Measurements from ENCODE around the gene CST11. TPM values are rescaled to one million over a fixed set of nuclear protein-coding genes. Genes with fewer than 3 reads are reported as not detected.

The CST11 gene
- polyA plus RNA-seq, 1 donor, result not detected

DNA sequence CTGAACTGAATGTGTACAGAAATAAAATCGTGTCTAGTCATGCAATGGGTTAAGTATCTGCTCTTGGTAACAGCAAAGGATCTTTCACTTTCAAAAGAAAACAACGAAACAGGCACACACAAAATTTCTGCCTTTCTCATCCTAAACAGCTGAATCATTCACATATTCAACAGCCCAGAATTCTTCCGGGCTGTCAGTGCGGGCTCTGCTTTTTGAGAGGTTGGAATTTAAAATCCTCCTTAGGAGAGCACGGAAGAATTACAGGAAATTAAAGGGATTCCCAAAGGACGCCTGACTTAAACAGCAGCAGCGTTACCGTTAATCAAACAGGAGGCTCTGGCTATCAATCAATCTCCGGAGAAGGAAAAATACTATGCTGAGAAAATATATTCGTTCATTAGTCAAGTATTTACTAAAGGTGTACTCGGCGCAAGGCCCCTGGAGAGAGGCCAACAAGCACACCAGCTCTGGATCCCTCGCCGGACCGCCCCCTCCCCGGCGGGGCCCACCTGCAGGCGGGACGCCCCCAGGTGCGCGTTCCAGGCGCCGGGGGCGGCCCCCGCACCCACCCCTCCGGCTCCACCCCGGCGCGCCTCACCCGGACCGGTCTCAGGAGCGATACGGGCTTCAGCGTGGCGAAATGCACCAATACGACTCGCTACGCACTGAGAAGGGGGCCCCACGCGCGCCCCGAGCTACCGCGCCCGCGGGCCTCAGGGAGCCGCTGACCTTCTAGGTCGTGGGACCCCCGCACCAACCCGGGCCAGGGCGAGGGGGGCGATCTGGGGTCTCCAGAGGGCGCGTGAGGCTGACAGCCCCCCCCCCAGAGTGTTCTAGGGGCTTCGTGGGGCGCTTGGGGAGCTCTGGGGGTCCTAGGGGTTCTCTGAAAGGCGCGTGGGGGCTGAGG, 32.4 kb downstream of the CST11 start:
- DNase-seq, result no peak

- no peak for DNase-seq
Observed at GRCh38 chr20:23419657-23419994, 33.0 kb downstream of the CST11 start.

DNA sequence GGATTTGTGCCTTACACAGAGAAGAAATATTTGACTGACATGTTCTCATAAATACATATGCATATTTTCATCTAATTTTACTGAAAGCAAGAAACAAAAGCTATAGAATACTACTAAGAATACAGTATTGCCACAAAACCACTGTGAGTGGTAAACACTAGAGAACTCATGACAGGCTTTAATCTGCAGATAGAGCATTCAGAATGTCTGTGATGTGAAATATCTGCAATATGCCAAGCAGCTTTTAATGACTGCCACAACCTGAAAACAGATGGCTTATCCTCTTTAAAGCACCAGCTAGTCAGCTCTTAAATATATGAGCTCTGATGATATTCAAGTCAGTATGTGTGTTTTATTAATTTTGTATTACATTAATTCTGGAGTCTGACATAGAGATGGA, 34.8 kb downstream of the CST11 start:
- no peak for DNase-seq

GRCh38 chr20:23415959-23416583, 36.6 kb downstream of the CST11 start:
- DNase-seq, result no peak

DNA sequence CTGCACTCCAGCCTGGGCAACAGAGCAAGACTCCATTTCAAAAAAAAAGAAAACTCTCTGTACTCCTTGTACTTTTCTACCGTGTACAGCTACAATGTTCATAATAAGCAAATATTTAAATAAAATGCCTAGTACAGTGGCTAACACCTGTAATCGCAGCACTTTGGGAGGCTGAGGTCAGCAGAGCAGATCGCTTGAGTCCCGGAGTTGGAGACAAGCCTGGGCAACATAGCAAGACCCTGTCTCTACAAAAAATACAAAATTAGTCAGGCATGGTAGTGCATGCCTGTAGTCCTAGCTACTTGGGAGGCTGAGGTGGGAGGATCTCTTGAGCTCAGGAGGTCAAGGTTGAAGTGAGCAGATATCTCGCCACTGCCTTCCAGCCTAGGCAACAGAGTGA, 37.1 kb downstream of the CST11 start:
- no peak for DNase-seq

DNA sequence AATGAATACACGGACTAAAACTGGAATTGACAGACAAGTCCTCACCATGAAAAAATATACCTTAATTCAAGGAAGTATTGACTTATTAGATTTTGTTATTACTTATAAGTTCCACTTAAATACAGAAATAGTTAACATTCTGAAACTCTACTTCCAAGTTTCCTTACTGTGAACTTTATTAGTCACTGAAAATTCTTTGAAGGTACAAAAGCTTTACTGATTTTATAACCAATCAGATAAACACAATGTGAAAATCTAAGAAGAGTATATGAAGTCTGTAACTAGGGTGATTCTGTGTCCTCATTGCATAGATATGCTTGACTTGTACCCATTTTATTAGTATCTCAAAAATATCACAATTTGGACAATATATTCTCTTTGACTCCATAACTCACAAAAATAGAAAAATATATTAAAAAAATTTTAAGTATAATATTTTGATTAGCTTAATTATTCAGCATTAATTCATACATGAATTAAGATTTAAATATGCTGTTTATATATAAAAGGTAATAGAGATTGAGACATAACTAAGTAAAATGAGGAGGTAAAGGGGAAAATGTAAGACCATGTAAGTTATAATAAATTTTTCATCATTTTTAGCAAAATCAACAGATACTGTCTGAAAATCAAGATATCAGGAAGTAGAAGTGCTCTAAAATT, 38.0 kb downstream of the CST11 start:
- DNase-seq, result no peak

- DNase-seq, result no peak
Observed at GRCh38 chr20:23413862-23414422, 38.7 kb downstream of the CST11 start.

- DNase-seq, result no peak
Observed at GRCh38 chr20:23412026-23412425, 40.6 kb downstream of the CST11 start.

DNA sequence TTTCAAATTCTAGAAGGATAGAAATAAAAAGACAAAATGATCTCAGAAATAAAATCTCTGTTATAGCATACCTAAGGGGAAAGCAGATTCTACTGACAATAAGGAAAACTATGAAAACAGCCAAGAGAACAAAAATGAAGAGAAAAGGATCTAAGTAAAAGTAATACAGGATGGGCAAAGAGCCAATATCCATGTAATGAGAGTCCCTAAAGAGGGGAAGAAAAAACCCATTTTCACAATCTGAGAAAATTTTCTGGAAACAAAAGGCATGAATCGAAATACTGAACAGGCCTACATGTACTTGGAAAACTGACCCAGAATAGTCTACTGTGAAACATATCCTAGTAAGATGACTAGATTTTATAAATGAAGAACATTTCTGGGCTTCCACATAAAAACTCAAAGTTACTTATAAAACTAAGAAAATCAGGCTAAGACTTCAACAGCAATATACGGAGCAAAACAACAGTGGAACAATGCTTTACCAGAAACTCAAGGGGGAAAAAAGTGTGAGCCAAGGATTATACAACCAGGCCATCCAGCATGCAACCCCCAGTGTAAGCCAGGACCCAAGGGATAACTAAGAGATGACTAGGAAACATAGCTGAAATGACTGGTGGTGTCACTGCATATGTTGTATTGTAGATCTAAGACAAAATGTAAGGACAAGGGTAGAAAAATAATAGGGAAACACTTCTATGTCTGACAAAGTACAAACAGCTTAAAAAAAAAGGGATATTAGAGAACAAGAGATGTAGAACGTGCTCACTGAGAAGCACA, 41.6 kb downstream of the CST11 start:
- DNase-seq, result no peak

GRCh38 chr20:23409800-23410199, 42.9 kb downstream of the CST11 start:
- DNase-seq, result no peak

DNA sequence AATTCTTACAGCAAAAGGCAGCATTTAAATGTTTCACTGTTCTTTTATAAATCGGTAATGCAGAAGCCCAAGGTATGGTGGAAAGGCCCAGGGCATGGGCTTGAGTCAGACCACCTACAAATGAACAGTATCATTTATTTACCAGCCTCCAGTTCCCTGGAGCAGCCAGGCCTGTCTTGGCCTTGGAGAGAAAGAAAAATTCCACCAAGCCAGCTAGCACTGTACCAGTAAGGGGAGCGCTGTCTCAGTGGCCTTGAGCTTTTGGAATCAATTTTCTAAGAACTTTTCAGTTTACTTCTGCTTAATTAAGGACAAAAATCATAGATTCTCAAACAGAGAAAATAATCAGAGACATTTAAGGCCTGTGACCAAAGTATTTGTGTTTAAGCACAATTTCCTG, 43.7 kb downstream of the CST11 start:
- no peak for DNase-seq

GRCh38 chr20:23407781-23408464, 44.8 kb downstream of the CST11 start:
- no peak for DNase-seq

DNA sequence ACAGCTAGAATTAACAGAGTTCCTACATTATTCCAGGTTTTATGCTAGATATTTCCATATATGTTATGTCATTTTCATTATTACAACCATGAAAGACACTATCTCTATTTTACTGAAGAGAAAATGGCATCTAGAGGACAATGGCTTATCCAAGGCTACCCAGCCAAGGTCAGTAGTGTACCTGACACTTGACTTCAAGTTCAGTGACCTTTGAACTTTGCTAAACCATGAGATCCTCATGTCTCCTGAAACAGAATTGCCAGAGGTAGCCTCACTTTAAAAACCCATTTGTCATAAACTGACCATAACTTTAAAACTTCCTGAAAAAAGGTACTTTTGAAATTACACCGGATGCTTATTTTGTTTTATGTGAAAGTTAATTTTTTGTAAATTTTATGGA, 45.8 kb downstream of the CST11 start:
- no peak for DNase-seq

GRCh38 chr20:23404196-23404595, 48.5 kb downstream of the CST11 start:
- DNase-seq, result no peak

DNA sequence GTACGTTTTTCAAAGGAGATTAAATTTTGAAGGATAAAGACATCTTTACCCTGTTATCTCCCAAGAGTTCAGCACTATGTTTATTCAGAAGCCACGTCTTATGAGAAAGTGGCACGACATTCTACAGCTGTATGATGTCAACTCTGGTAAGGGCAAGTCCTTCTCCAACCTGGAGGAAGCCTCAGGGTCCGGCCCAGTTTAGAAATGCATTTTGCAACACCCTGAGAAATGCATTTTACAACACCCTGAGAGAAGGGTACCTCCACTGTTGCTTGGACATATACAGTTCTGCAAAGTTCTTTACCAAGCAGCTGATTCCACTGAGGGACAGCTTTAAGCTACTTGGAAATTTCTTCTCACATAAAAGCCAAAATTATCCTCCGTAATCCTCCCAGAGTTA, 48.9 kb downstream of the CST11 start:
- DNase-seq, result no peak

GRCh38 chr20:23401051-23401450, 51.6 kb downstream of the CST11 start:
- DNase-seq, result no peak

Other genes with a start within 250 kb of the CST11 start
- gene NXT1, start 102.1 kb downstream of the CST11 start, polyA plus RNA-seq (ENCODE audit: insufficient read length), result 11.1 TPM
- gene GZF1, start 90.7 kb downstream of the CST11 start, polyA plus RNA-seq (ENCODE audit: insufficient read length), result 10.8 TPM
- gene NAPB, start 31.4 kb downstream of the CST11 start, polyA plus RNA-seq (ENCODE audit: insufficient read length), result 8.1 TPM
- gene CSTL1, start 13.2 kb downstream of the CST11 start, polyA plus RNA-seq (ENCODE audit: insufficient read length), result not detected
- not detected for gene CST8, start 38.2 kb upstream of the CST11 start, polyA plus RNA-seq (ENCODE audit: insufficient read length)
- not detected for gene CST9L, start 115.6 kb upstream of the CST11 start, polyA plus RNA-seq (ENCODE audit: insufficient read length)
- gene CST9, start 153.0 kb upstream of the CST11 start, polyA plus RNA-seq (ENCODE audit: insufficient read length), result not detected
- gene CST3, start 185.1 kb upstream of the CST11 start, polyA plus RNA-seq (ENCODE audit: insufficient read length), result 118 TPM
- not detected for gene CST4, start 236.2 kb upstream of the CST11 start, polyA plus RNA-seq (ENCODE audit: insufficient read length)